Measurements from ENCODE around the gene MAD2L1BP.

The MAD2L1BP gene

GRCh38 chr6:43634702-43635303 is 837 bp upstream of the MAD2L1BP start:
- no peak for TF ChIP-seq CTCF (conservative IDR thresholded peaks at IDR 0.05; ENCODE audit: low read length)
- no peak overlapping the region for H3K4me3 ChIP-seq (ENCODE audit: low read length)

GRCh38 chr6:43636308-43636659 is 644 bp downstream of the MAD2L1BP start:
- peak; percentile 15 for DNase-seq (ENCODE audit: low read depth)
- peak overlapping the region; percentile 98 for H3K4me3 ChIP-seq (ENCODE audit: low read length)
- TF ChIP-seq CTCF (conservative IDR thresholded peaks at IDR 0.05; ENCODE audit: low read length), result no peak

More at GRCh38 chr6:43634702-43635303, 837 bp upstream of the MAD2L1BP start:
- no peak for DNase-seq (ENCODE audit: low read depth)

GRCh38 chr6:43639984-43640800 is 4.6 kb downstream of the MAD2L1BP start:
- no peak for DNase-seq (ENCODE audit: low read depth)
- TF ChIP-seq CTCF (conservative IDR thresholded peaks at IDR 0.05; ENCODE audit: low read length), result no peak
- H3K4me3 ChIP-seq (ENCODE audit: low read length), result no peak overlapping the region

GRCh38 chr6:43644940-43645612 is 9.4 kb downstream of the MAD2L1BP start, which contains the start of gene RSPH9:
Gene RSPH9, plus strand, starts transcription at chr6:43645036. Its CDS starts 63 bp downstream, at chr6:43645099.
- peak; percentile 39 for DNase-seq (ENCODE audit: low read depth)
- peak within 1 kb of the TSS; percentile 64 for H3K4me3 ChIP-seq (ENCODE audit: low read length)
- TF ChIP-seq CTCF (conservative IDR thresholded peaks at IDR 0.05; ENCODE audit: low read length), result no peak

- no peak for DNase-seq (ENCODE audit: low read depth)
- peak overlapping the region; percentile 64 for H3K4me3 ChIP-seq (ENCODE audit: low read length)
- TF ChIP-seq CTCF (conservative IDR thresholded peaks at IDR 0.05; ENCODE audit: low read length), result no peak
Observed at GRCh38 chr6:43645613-43645964, 9.9 kb downstream of the MAD2L1BP start.

- no peak for DNase-seq (ENCODE audit: low read depth)
- no peak for TF ChIP-seq CTCF (conservative IDR thresholded peaks at IDR 0.05; ENCODE audit: low read length)
- no peak overlapping the region for H3K4me3 ChIP-seq (ENCODE audit: low read length)
Observed at GRCh38 chr6:43647613-43648012, 12.0 kb downstream of the MAD2L1BP start.
